HG03060 (cell line): Measurements from ENCODE around the gene SPDYE2B.
A peak's percentile ranks its signal among the peaks of the same experiment; 100 is the strongest.
"Not testable (repeated sequence)": the region's sequence is repeated elsewhere in the genome, so short reads cannot be mapped to it uniquely, and the experiment has no call there.

Source experiments
- ATAC-seq: cut with Tn5 transposase; IDR thresholded peaks from one replicate; pipeline ENCODE4 v1.9.1; 2021; ENCODE audit warnings: low read depth, moderate number of reproducible peaks; ENCODE audit not compliant: unreplicated experiment

The SPDYE2B gene

GRCh38 chr7:102649924-102650323 lies at the start of gene SPDYE2B:
Gene SPDYE2B (plus strand): TSS chr7:102650319. CDS start chr7:102652349, 2,030 bp downstream.
- not testable (repeated sequence) for ATAC-seq

- ATAC-seq = not testable (repeated sequence)
Observed at GRCh38 chr7:102602317-102602716, 47.8 kb upstream of the SPDYE2B start.

- not testable (repeated sequence) for ATAC-seq
Observed at GRCh38 chr7:102604431-102605145, 45.5 kb upstream of the SPDYE2B start.

- ATAC-seq = not testable (repeated sequence)
Observed at GRCh38 chr7:102606848-102607247, 43.3 kb upstream of the SPDYE2B start.

- not testable (repeated sequence) for ATAC-seq
Observed at GRCh38 chr7:102609734-102610133, 40.4 kb upstream of the SPDYE2B start.

- not testable (repeated sequence) for ATAC-seq
Observed at GRCh38 chr7:102610441-102610840, 39.7 kb upstream of the SPDYE2B start.

- not testable (repeated sequence) for ATAC-seq
Observed at GRCh38 chr7:102611013-102611674, 39.0 kb upstream of the SPDYE2B start.

GRCh38 chr7:102611675-102612325 lies 38.3 kb upstream of the SPDYE2B start:
- not testable (repeated sequence) for ATAC-seq

GRCh38 chr7:102613575-102614345 lies 36.4 kb upstream of the SPDYE2B start:
- peak; percentile 65 for ATAC-seq

GRCh38 chr7:102614346-102614697 lies 35.8 kb upstream of the SPDYE2B start:
- ATAC-seq = peak; percentile 16

GRCh38 chr7:102614873-102615272 lies 35.2 kb upstream of the SPDYE2B start:
- ATAC-seq = not testable (repeated sequence)

- not testable (repeated sequence) for ATAC-seq
Observed at GRCh38 chr7:102615930-102616329, 34.2 kb upstream of the SPDYE2B start.

- ATAC-seq = not testable (repeated sequence)
Observed at GRCh38 chr7:102616507-102617125, 33.5 kb upstream of the SPDYE2B start, which contains the start of gene RASA4. Gene RASA4 (minus strand): TSS chr7:102616756. CDS start chr7:102616689, 67 bp downstream.

- not testable (repeated sequence) for ATAC-seq
Observed at GRCh38 chr7:102618122-102618521, 32.0 kb upstream of the SPDYE2B start.

GRCh38 chr7:102627271-102627904 lies 22.7 kb upstream of the SPDYE2B start:
- not testable (repeated sequence) for ATAC-seq

- ATAC-seq = not testable (repeated sequence)
Observed at GRCh38 chr7:102630622-102631021, 19.5 kb upstream of the SPDYE2B start.

GRCh38 chr7:102634299-102634698 lies 15.8 kb upstream of the SPDYE2B start:
- ATAC-seq = not testable (repeated sequence)

GRCh38 chr7:102635354-102635753 lies 14.8 kb upstream of the SPDYE2B start:
- not testable (repeated sequence) for ATAC-seq

- ATAC-seq = not testable (repeated sequence)
Observed at GRCh38 chr7:102636956-102637355, 13.2 kb upstream of the SPDYE2B start.
